Neural cell (in vitro differentiated cells): ENCODE results near the gene CCNY.

Source experiments
- CTCF ChIP-seq: fragments of 450-650 bp; IDR thresholded peaks from 2 replicates; pipeline ENCODE4 v1.5.1; 2014; ENCODE audit warnings: antibody characterized with exemption, mild to moderate bottlenecking, moderate library complexity; ENCODE audit not compliant: poor library complexity, severe bottlenecking
- EP300 ChIP-seq: fragments of 450-650 bp; conservative IDR thresholded peaks from 2 replicates; pipeline ENCODE4 v1.6.1; 2014; ENCODE audit warnings: antibody characterized with exemption, mild to moderate bottlenecking, moderate library complexity; ENCODE audit not compliant: poor library complexity, severe bottlenecking
- EZH2 ChIP-seq: fragments of 200-600, 300-800 bp; shearing (Covaris generic), sonication (generic); IDR thresholded peaks from 2 replicates; pipeline ENCODE4 v1.6.1; 2014; ENCODE audit warnings: antibody characterized with exemption, low read length, borderline replicate concordance, mild to moderate bottlenecking; ENCODE audit not compliant: insufficient read depth, poor library complexity, severe bottlenecking
- POLR2AphosphoS5 ChIP-seq: IDR thresholded peaks from 2 replicates; pipeline ENCODE4 v1.6.1; 2012
- RAD21 ChIP-seq: fragments of 450-650 bp; conservative IDR thresholded peaks from 2 replicates; pipeline ENCODE4 v1.6.1; 2014; ENCODE audit warnings: antibody characterized with exemption, mild to moderate bottlenecking, moderate library complexity
- REST ChIP-seq: IDR thresholded peaks from 2 replicates; pipeline ENCODE4 v1.6.1; 2012; ENCODE audit warnings: borderline replicate concordance
- SMC3 ChIP-seq: fragments of 450-650 bp; conservative IDR thresholded peaks from 2 replicates; pipeline ENCODE4 v1.6.1; 2014; ENCODE audit warnings: antibody characterized with exemption, mild to moderate bottlenecking, moderate library complexity; ENCODE audit not compliant: poor library complexity
- TAF1 ChIP-seq: IDR thresholded peaks from 2 replicates; pipeline ENCODE4 v1.6.1; 2012; ENCODE audit warnings: low read depth

GRCh38 chr10:35501923-35502322, 165.6 kb downstream of the CCNY start:
- TF ChIP-seq SMC3 (no peak), REST (no peak), POLR2AphosphoS5 (no peak), CTCF (no peak), EZH2 (no peak), TAF1 (no peak), RAD21 (no peak), EP300 (no peak)
